ENCODE results near the gene SUPT20H. TPM values are rescaled to one million over a fixed set of nuclear protein-coding genes. Genes with fewer than 3 reads are reported as not detected.

The SUPT20H gene
- total RNA-seq, 2 donors from 2014 or later: 32.2 to 57.3 TPM

DNA sequence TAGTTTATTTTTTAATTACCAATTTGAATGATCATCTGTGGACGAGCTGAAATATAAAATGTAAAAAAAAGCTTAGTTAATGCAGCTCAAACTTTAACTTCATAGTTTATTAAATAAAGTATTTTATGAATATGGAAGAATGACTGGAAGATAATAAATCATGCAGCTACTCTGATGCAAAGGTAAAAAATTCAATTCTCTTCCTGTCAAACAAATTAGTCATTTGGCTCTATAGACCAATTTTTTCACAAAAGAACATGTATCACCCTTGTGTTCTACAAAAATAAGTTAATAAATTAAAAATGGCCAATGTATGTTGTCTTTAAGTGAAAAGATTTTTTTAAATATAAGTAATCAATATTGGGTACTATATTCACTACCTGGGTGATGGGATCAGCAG, 32.7 kb downstream of the SUPT20H start:
- WGBS: 97% methylated on average over 1 of the region's 1 CpG
- intact Hi-C loops (cut with DNase I): no loop called here
- Histone ChIP-seq H3K36me3 (peaks cover 3 to 10% of the 10 kb centered on the region in 2 donors), H3K4me3 (no peak overlapping the region), H3K4me1 (replicated peaks) (no peaks in the 10 kb centered on the region), H3K27ac (no peak overlapping the region), H3K9me3 (no peaks in the 10 kb centered on the region), H3K27me3 (replicated peaks; ENCODE audit: insufficient read depth) (no peaks in the 10 kb centered on the region)
- DNase-seq (ENCODE audit: low spot score): no peak
- TF ChIP-seq POLR2A (IDR thresholded peaks at IDR 0.05) (no peak), CTCF (IDR thresholded peaks at IDR 0.05) (no peak), POLR2AphosphoS5 (IDR thresholded peaks at IDR 0.05) (no peak)

- intact Hi-C loops (cut with DNase I): no loop called here
- TF ChIP-seq POLR2AphosphoS5 (IDR thresholded peaks at IDR 0.05): no peak
- Histone ChIP-seq H3K36me3 (peaks cover 3 to 11% of the 10 kb centered on the region in 2 donors), H3K4me1 (replicated peaks) (no peaks in the 10 kb centered on the region), H3K27ac (no peak overlapping the region), H3K9me3 (no peaks in the 10 kb centered on the region), H3K4me3 (no peak overlapping the region), H3K27me3 (replicated peaks; ENCODE audit: insufficient read depth) (no peaks in the 10 kb centered on the region)
- DNase-seq (ENCODE audit: low spot score): no peak
- 84% methylated on average over 1 of the region's 1 CpG for WGBS
These were observed 35.6 kb downstream of the SUPT20H start for GRCh38 chr13:37023871-37024270.

DNA sequence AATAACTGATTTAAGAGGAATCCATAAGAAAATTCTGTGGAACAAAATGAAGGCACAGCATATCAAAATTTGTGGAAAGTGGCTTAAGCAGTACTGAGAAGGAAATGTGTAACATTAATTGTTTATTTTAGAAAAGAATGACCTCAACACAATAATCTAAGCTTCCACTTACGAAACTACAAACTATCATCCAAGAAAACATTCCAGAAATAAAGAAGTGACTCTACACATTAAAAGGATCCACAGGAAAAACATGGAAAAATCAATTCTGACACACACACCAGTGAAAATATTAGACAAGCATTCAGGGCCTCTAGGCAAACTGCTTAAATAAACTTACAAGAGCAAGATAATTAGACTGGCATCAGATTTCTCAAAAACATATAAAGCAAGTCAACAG, 44.9 kb downstream of the SUPT20H start:
- 55% methylated on average over 1 of the region's 1 CpG for WGBS
- H3K4me3 ChIP-seq: no peak overlapping the region
- H3K36me3 ChIP-seq: no peaks in the 10 kb centered on the region
- H3K27me3 ChIP-seq (replicated peaks; ENCODE audit: insufficient read depth): no peaks in the 10 kb centered on the region
- intact Hi-C loops (cut with DNase I): no loop called here
- no peaks in the 10 kb centered on the region for H3K4me1 ChIP-seq (replicated peaks)
- H3K27ac ChIP-seq: no peak overlapping the region
- no peaks in the 10 kb centered on the region for H3K9me3 ChIP-seq
- no peak for DNase-seq (ENCODE audit: low spot score)
- TF ChIP-seq POLR2AphosphoS5 (IDR thresholded peaks at IDR 0.05): peak; percentile 15
- no peak for TF ChIP-seq CTCF (IDR thresholded peaks at IDR 0.05)

DNA sequence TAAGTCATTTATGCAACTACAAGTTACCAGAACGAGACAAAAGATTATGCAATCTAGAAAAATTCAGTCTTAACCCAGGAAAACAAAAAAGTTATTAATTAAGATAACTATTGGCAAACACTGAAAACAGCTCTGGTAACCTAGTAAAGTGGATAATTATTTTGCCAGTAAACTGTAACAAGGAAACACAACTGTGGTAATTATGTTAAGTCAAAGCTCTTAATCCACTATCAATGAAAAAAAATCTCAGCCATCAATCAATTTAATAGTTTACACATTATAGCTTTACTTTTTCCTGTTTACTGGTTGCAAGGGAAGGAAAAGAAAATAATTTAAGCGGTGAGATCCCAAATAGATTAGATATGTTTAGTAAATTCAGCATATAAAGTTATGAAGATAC, 47.7 kb downstream of the SUPT20H start:
- Histone ChIP-seq H3K4me3 (no peak overlapping the region), H3K36me3 (no peaks in the 10 kb centered on the region), H3K27me3 (replicated peaks; ENCODE audit: insufficient read depth) (no peaks in the 10 kb centered on the region), H3K27ac (no peak overlapping the region), H3K4me1 (replicated peaks) (no peaks in the 10 kb centered on the region), H3K9me3 (no peaks in the 10 kb centered on the region)
- 72% methylated on average over 2 of the region's 2 CpGs for WGBS
- TF ChIP-seq POLR2A (IDR thresholded peaks at IDR 0.05) (no peak), POLR2AphosphoS5 (IDR thresholded peaks at IDR 0.05) (no peak), CTCF (IDR thresholded peaks at IDR 0.05) (no peak)
- no peak for DNase-seq (ENCODE audit: low spot score)
- intact Hi-C loops (cut with DNase I): no loop called here

- WGBS: 93% methylated on average over 1 of the region's 1 CpG
- Histone ChIP-seq H3K36me3 (no peaks in the 10 kb centered on the region), H3K27me3 (replicated peaks; ENCODE audit: insufficient read depth) (no peaks in the 10 kb centered on the region)
These were observed 48.5 kb downstream of the SUPT20H start for GRCh38 chr13:37011002-37011401.

More at GRCh38 chr13:37011002-37011401, 48.5 kb downstream of the SUPT20H start:
- Histone ChIP-seq H3K4me1 (replicated peaks) (no peaks in the 10 kb centered on the region), H3K9me3 (no peaks in the 10 kb centered on the region), H3K4me3 (no peak overlapping the region), H3K27ac (no peak overlapping the region)
- no peak for DNase-seq (ENCODE audit: low spot score)
- TF ChIP-seq POLR2A (IDR thresholded peaks at IDR 0.05): no peak
- TF ChIP-seq POLR2AphosphoS5 (IDR thresholded peaks at IDR 0.05): no peak
- no peak for TF ChIP-seq CTCF (IDR thresholded peaks at IDR 0.05)
- intact Hi-C loops (cut with DNase I): no loop called here

Measured in prostate gland (tissue), 2 donors.